HEK293 (cell line): ENCODE measurements around the gene MEOX2.

ENCODE experiments used
- CTCF ChIP-seq: fragments of 450-650 bp; formaldehyde crosslinking; IDR thresholded peaks from 2 replicates; pipeline ENCODE4 v1.5.1; 2016; ENCODE audit warnings: missing biosample characterization, missing genetic modification characterization
- PBX3 ChIP-seq: sonication (generic); formaldehyde crosslinking; IDR thresholded peaks from 2 replicates; pipeline ENCODE4 v1.8.1; 2022; ENCODE audit warnings: mild to moderate bottlenecking, moderate library complexity, missing genetic modification reagents
- ZBTB7A ChIP-seq: fragments of 450-650 bp; formaldehyde crosslinking; IDR thresholded peaks from 2 replicates; pipeline ENCODE4 v1.5.1; 2016; ENCODE audit warnings: low read depth, missing biosample characterization, missing genetic modification characterization
- ZNF274 ChIP-seq, 2 experiments: fragments of 200-500 bp in 1 of 2; fragments of 450-650 bp in 1 of 2; sonication (Bioruptor generic) in 1 of 2; formaldehyde crosslinking in 1 of 2; IDR thresholded peaks; 2 replicates each; pipeline versions ENCODE4 v1.5.1 to v1.6.1; 2014 to 2016; ENCODE audit warnings: borderline replicate concordance in 1 of 2, inconsistent platforms in 1 of 2, low read length in 1 of 2, missing biosample characterization in 1 of 2, missing genetic modification characterization in 1 of 2

GRCh38 chr7:15620491-15621185, 65.8 kb downstream of the MEOX2 start:
- TF ChIP-seq ZBTB7A (tag by site-specific recombination): no peak
- TF ChIP-seq CTCF: no peak
- no peak for TF ChIP-seq ZNF274 (IDR thresholded peaks at IDR 0.05; ENCODE audit: low read length)
- no peak for TF ChIP-seq ZNF274 (tag by site-specific recombination; IDR thresholded peaks at IDR 0.05; ENCODE audit: borderline replicate concordance)
- TF ChIP-seq PBX3: no peak
